Measurements from ENCODE around the gene AOPEP.

The AOPEP gene

DNA sequence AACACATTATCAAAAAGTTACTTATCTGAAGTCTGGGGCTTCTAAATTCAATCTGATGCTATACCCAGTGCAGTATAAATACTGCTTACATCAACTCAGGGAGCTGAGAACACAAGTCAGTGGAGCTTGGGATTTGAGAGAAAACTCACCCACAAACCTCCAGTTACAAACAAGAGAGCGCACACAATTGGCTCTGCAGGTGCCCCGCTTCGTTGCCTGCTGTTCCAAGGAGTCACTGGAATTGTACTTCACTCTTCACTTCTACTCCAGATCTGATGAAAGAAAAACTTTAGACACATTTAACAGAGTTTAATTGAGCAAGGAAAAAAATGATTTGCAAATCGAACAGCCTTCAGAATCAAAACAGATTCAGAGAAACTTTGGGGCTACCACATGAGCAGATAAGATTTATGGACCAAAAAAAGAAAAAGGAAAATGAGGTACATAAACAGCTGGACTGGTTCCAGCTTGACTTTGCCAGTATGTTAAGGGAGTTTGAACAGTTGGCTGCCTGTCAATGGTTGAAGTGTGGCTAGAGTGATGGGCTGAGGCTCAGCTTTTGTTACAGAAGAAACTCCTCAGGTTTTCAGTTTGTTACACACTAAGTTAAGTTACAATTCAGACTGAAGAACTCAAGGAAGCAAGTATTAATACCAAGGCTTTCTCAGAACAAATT, 156.6 kb downstream of the AOPEP start:
- in situ Hi-C loops (cut with MboI; ENCODE audit: low pct_unique_long_range_greater_than_20kb, low sequenced_read_pairs, unreplicated experiment): no loop called here
- TF ChIP-seq, protein P1, sequence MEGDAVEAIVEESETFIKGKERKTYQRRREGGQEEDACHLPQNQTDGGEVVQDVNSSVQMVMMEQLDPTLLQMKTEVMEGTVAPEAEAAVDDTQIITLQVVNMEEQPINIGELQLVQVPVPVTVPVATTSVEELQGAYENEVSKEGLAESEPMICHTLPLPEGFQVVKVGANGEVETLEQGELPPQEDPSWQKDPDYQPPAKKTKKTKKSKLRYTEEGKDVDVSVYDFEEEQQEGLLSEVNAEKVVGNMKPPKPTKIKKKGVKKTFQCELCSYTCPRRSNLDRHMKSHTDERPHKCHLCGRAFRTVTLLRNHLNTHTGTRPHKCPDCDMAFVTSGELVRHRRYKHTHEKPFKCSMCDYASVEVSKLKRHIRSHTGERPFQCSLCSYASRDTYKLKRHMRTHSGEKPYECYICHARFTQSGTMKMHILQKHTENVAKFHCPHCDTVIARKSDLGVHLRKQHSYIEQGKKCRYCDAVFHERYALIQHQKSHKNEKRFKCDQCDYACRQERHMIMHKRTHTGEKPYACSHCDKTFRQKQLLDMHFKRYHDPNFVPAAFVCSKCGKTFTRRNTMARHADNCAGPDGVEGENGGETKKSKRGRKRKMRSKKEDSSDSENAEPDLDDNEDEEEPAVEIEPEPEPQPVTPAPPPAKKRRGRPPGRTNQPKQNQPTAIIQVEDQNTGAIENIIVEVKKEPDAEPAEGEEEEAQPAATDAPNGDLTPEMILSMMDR (IDR thresholded peaks at IDR 0.05; ENCODE audit: extremely low read depth, insufficient read depth, missing control alignments): no peak
- DNase-seq (ENCODE audit: low spot score): no peak

DNA sequence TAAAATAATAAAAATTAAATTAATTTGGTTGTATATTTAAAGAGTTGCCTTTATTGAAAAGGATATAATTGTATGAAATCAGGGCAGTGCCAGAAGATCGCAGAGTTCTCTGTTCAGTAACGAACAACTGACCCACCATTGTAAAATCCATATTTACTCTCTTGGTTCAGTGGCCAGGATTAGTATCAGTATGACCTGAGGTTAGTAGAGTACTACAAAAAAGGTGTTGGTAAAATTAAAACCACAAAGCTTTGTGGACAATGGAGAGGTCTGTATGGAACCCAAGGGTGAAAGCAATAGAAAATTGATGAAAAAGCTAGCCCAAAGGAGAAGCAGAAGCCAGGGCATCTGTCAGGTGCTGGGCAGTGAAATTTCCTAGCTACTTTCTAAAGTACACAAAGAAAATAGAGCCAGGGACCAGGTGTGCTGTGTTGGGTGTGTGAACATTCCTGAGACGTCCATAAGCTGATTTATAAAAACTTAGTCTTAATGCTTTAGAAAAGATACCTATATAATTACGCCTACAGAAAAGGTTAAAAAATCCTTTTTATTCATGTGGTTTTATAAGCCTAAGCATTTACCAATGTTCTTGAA, 159.5 kb downstream of the AOPEP start:
- TF ChIP-seq, protein P1 (IDR thresholded peaks at IDR 0.05; ENCODE audit: extremely low read depth, insufficient read depth, missing control alignments): no peak
- in situ Hi-C loops (cut with MboI; ENCODE audit: low pct_unique_long_range_greater_than_20kb, low sequenced_read_pairs, unreplicated experiment): no loop called here
- no peak for DNase-seq (ENCODE audit: low spot score)

DNA sequence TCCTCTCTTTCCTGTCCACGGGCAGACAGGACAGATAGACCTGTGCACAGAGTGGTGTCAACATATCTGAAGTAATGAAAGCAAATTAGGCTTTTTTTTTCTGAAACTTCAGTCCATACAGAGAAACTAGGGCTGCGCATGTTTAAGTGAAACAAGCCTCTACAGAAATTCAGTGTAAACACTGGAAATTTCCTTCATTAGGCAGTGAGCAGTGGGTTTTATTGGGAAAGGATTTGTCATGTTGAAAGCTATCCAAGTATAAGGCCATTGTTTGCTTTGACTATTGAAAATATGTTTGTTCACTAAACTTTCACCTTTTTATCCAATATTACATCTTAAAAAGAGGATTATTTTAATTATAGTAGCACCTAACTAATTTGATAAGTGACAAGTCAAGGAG, 161.2 kb downstream of the AOPEP start:
- no peak for DNase-seq (ENCODE audit: low spot score)
- TF ChIP-seq, protein P1 (IDR thresholded peaks at IDR 0.05; ENCODE audit: extremely low read depth, insufficient read depth, missing control alignments): no peak
- in situ Hi-C loops (cut with MboI; ENCODE audit: low pct_unique_long_range_greater_than_20kb, low sequenced_read_pairs, unreplicated experiment): no loop called here

DNA sequence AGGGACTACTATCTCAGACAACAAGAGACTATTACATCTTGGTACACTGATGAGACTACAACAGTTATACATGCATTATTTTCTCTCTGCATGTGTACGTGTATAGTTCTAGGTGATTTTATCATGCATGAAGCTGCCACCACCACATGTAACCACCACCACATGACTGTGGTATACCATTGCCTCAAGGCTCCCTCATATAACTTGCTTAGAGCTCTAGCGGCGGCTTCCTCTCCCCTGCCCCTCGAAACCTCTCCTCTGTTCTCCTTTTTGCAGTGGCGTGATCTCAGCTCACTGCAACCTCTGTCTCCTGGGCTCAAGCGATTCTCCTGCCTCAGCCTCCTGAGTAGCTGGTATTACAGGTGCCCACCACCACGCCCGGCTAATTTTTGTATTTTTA, 162.3 kb downstream of the AOPEP start:
- in situ Hi-C loops (cut with MboI; ENCODE audit: low pct_unique_long_range_greater_than_20kb, low sequenced_read_pairs, unreplicated experiment): no loop called here
- DNase-seq (ENCODE audit: low spot score): no peak
- TF ChIP-seq, protein P1 (IDR thresholded peaks at IDR 0.05; ENCODE audit: extremely low read depth, insufficient read depth, missing control alignments): no peak

DNA sequence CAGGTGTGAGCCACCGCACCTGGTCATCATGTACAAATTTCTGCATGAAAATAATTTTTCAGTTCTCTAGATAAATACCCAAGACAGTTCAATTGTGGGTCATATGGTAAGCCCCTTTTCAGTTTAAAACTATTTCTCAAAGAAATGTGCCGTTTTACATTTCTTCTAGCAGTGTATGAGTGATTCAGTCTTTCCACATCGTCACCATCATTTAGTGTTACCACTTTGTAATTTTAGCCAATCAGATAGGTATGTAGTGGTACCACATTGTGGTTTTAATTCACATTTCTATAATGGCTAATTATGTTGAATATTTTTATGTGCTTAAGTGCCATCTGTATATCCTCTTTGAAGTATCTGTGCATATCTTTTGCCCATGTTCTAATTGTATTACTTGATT, 163.1 kb downstream of the AOPEP start:
- in situ Hi-C loops (cut with MboI; ENCODE audit: low pct_unique_long_range_greater_than_20kb, low sequenced_read_pairs, unreplicated experiment): no loop called here
- DNase-seq (ENCODE audit: low spot score): no peak

DNA sequence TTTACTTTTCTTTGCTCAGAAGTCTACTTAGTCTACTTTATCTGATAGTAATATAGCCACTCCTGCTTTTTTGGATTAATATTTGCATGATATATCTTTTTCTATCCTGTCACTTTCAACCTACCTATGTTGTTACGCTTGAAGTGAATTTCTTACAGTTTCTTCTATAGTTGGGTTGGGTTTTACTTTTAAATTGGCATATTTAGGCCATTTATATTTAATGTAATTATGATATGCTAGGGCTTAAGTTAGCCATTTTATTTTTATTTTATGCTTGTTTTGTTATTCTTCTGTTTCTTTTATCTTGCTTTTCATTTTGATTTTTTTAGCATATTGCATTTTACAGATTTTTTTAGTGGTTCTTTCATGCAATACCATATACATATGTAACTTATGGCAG, 164.7 kb downstream of the AOPEP start:
- TF ChIP-seq, protein P1 (IDR thresholded peaks at IDR 0.05; ENCODE audit: extremely low read depth, insufficient read depth, missing control alignments): no peak
- in situ Hi-C loops (cut with MboI; ENCODE audit: low pct_unique_long_range_greater_than_20kb, low sequenced_read_pairs, unreplicated experiment): no loop called here
- DNase-seq (ENCODE audit: low spot score): no peak

More for the DNA sequence above, 163.1 kb downstream of the AOPEP start:
- TF ChIP-seq, protein P1 (IDR thresholded peaks at IDR 0.05; ENCODE audit: extremely low read depth, insufficient read depth, missing control alignments): no peak

Measured in GM13977 (cell line).